Cortex of kidney (tissue), 1 donor: ENCODE data around the gene TUBGCP4.

Source experiments
- DNase-seq: peaks from one replicate; lab custom pipeline; 2025; lab: John Stamatoyannopoulos, UW

The TUBGCP4 gene

DNA sequence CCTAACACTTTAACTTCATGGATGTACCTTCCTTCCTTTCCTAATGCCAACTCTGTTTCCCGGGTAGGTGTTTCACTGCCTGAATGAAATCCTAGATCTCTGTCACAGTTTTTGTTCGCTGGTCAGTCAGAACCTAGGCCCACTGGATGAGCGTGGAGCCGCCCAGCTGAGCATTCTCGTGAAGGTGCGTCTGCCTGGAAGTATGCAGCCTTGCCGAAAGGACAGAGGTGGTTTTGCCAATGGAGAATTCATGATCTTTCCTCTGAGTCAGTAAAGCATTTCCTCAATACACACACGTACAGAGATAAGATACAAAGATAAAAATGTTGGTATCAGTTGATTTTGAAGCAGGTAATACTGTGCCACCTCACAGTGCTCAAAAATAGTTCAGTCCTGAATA, 32.7 kb downstream of the TUBGCP4 start:
- DNase-seq, result no peak

DNA sequence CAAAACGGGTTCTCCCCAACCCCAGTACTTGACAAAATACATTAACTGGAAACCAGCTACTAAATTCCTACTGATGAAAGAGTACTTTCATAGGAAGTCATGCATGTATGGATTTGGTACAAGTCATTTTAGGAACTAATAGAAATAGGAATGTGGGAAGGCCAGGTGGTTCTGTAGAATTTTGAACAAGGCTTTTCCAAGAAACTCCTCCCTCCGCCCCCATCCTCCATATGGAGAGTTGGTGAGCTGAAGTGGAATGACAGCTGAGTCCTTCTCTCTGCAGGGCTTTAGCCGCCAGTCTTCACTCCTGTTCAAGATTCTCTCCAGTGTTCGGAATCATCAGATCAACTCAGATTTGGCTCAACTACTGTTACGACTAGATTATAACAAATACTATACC, 33.2 kb downstream of the TUBGCP4 start:
- DNase-seq, result no peak

- DNase-seq, result no peak
These were observed 35.3 kb downstream of the TUBGCP4 start for GRCh38 chr15:43406189-43406588.

- DNase-seq, result no peak
These were observed 35.9 kb downstream of the TUBGCP4 start for GRCh38 chr15:43406808-43407207.

DNA sequence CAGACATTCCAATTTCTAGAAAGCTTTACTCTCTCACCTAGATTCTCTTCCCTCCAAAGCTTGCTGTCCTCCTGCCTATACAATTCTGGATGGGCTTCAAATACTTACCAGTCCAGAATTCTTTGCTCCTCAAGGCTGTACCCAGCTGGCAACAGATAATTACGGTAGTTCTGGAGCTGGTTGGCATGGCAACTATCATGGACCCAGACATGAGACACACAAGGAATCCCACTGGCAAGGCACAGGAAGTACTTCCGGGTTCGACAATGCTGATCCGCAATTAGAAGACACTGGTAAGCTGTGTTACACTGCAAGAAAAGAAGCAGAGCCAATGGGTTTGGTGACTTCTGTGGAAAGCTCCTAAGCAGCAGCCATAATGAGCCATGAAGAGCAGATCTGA, 37.9 kb downstream of the TUBGCP4 start:
- DNase-seq, result no peak

DNA sequence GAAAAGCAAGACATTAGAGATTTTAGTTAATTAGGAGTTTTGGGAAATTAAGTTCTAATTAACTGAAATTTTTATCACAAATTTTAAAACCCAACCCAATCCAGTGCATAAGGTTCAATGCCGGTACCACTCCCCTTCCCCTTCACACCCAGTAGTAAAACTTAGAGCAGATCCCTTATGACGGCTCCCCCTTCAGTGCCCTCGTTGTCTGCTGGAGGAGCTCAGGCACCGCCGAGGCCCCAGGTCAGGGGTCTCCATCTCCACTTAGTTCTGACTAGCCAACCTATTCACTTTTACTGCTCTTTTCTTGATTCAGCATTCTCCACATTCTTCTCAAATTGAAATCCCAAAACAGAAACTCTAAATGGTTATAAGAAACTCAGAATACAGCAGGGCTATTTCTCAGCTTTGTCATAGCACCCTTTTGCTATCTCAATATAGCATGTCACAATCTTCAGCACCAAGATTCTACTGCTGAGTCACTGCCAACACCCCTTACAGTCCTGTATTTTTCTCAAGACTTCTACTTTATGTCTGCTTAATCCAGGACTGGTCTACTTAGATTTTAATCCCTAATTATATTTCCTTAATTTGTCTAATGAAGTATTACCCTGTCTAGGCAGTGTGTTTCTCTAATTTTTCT, 39.8 kb downstream of the TUBGCP4 start:
- no peak for DNase-seq

- DNase-seq, result no peak
These were observed 41.2 kb downstream of the TUBGCP4 start for GRCh38 chr15:43412096-43412495.

GRCh38 chr15:43414196-43414595, 43.3 kb downstream of the TUBGCP4 start:
- DNase-seq, result no peak

GRCh38 chr15:43420435-43420834, 49.5 kb downstream of the TUBGCP4 start:
- no peak for DNase-seq

DNA sequence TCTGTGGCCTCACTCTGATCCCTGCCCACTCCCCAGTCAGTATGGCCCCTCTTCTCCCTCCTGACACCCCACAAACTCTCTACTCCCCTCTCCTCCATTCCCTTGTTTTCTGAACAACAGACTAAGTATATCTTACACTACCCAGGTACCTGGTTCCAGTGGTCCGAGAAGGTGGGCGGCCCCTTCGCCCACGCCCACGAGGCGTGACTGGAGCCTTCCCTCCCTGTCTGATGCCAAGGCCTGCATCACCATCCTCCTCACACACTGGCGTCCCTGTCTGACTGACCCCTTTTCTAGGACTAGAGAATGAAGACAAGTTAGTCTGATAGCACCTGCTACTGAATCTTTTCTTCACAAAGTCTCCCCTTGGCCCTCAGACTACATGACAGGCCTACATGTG, 50.0 kb downstream of the TUBGCP4 start:
- no peak for DNase-seq

GRCh38 chr15:43423793-43424192, 52.9 kb downstream of the TUBGCP4 start:
- no peak for DNase-seq

DNA sequence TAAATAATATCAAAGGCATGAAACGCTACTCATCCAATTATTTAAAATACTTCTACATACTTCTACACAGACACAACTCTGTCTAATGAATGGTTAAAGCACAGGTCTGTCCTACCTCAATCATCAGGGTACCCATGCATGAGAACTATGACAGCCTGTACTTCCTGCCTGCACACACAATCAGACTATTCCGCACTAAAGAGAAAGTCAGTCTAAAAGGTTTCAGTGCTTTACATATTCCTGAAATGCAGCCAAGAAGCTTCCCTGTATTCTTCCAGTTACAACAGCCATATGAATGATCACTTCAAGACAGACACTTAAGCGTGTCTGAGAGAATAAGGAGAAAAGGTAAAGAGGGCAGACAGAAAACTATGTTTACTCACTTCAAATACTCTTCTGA, 58.8 kb downstream of the TUBGCP4 start:
- DNase-seq, result no peak

GRCh38 chr15:43433165-43433564, 62.3 kb downstream of the TUBGCP4 start:
- no peak for DNase-seq

- no peak for DNase-seq
These were observed 62.9 kb downstream of the TUBGCP4 start for GRCh38 chr15:43433661-43434303.

DNA sequence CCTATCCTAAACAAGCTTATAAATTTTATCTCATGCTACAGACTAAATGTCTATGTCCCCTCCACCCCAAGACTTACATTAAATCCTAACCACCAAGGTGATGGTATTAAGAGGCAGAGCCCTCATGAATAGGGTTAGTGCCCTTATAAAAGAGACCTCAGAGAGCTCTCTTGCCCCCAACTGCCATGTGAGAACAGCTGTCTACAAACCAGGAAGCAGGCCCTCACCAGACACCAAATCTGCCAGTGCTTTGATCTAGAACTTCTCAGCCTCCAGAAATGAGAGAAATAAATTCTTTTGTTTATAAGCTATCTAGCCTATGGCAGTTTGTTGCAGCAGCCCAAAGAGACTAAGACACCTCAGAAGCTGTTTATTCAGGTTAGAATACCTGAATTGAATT, 63.5 kb downstream of the TUBGCP4 start:
- DNase-seq, result no peak

- DNase-seq, result no peak
These were observed 65.5 kb downstream of the TUBGCP4 start for GRCh38 chr15:43436395-43436794.

GRCh38 chr15:43439268-43439667, 68.4 kb downstream of the TUBGCP4 start:
- DNase-seq, result no peak

DNA sequence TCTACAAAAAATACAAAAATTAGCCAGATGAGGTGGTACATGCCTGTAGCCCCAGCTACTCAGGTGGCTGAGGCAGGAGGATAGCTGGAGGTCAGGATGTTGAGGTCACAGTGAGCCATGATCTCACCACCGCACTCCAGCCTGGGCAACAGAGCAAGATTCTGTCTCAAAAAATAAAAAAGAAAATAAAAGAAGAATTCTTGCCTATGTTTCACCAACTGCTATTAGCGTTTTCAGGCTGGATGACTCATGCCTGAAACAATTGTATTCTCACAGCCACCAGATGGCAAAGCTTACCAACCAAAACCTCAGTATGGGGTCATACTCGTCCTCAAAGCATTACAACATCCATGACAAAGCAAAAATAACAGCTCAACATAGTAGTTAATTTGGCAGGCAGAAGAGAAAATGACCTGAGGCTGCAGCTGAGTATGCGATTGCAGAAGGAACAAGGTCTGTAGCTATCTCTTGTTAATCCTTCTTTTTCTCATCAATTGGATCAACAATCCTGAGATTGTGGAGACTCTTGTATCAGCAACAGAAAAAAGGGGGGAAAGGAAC, 69.9 kb downstream of the TUBGCP4 start:
- DNase-seq, result no peak

GRCh38 chr15:43441316-43441715, 70.4 kb downstream of the TUBGCP4 start:
- no peak for DNase-seq

DNA sequence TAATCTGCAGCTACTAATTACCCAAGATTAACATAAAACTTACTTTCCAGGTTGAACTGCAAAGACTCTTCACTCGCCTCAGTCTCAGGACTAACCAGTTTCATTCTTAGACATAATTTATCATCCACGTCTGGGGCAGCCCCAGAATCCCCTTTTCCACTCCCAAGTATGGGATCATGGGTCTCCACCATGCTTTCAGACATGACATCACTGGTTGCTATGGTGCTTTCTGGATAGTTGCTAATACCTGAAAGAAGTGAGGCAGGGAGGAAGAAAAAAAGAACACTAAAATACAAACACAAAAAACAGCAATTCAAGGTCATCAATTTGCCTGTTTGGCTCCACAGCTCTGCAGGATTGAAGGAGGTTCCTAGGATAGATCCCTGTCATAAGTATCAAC, 75.4 kb downstream of the TUBGCP4 start:
- DNase-seq, result no peak

DNA sequence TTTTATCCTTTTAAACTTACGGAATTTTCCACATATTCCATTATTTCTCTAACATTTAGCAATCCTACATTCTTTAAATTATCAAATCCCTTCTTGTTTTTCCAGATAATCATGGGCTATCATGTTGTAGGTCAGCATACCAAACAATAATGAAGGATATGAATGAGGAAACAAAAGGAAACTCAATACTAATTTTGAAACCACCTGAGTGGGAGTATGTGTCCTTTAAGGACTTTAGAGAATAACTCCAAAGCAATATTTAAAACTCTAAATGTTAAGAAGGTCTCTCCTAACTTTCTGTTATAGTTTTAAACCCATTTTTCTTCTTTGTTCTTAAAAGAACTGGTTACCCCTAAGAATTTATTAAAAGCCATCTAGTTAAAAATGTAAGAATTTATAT, 79.1 kb downstream of the TUBGCP4 start:
- DNase-seq, result no peak
